ENCODE results near the gene LAMC2. TPM values are rescaled to one million over a fixed set of nuclear protein-coding genes. Genes with fewer than 3 reads are reported as not detected.

LAMC2 gene
- total and polyA plus RNA-seq, 2 donors, result 2.5 to 4.3 TPM

DNA sequence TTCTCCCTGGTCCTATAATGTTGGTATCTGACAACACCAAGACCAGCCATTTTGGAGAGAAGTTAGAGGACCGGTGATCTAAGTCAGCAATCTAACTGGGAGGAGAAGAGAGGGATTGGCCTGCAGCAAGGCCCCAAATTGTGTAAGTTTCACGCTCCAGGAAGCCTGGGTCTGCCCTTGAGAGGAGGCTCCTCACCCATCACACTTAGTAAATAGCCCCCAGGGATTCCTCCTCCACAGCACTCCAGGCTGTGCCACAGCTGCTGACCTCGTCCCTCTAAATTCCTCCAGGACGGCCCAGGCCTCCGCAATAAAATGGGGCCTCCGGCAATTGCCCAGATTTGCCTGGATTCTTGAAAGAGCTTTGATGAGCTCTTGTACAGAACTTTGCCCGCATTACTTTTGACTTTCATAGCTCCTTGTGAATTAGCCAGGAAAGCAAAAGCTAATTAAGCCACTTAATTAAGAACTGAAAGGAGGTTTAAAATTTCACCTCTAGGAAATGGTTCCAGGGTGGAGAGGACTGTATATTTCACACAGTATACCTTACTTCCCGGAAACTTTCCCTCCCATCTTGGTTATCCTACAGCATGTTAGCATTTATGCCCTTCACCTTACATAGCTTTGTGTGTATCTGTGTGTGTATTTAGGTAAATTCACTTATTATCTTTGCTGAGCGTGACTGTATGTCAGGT is 90.5 kb downstream of the LAMC2 start:
- no peak for DNase-seq (ENCODE audit: extremely low spot score)
- no peaks in the 10 kb centered on the region for H3K36me3 ChIP-seq (ENCODE audit: insufficient read depth)
- 87% methylated on average over 9 of the region's 9 CpGs for WGBS
- H3K4me3 ChIP-seq (ENCODE audit: low read depth, low read length), result no peak overlapping the region
- H3K27ac ChIP-seq (ENCODE audit: low read depth), result no peak overlapping the region
- no peaks in the 10 kb centered on the region for H3K4me1 ChIP-seq (ENCODE audit: insufficient read depth)

DNA sequence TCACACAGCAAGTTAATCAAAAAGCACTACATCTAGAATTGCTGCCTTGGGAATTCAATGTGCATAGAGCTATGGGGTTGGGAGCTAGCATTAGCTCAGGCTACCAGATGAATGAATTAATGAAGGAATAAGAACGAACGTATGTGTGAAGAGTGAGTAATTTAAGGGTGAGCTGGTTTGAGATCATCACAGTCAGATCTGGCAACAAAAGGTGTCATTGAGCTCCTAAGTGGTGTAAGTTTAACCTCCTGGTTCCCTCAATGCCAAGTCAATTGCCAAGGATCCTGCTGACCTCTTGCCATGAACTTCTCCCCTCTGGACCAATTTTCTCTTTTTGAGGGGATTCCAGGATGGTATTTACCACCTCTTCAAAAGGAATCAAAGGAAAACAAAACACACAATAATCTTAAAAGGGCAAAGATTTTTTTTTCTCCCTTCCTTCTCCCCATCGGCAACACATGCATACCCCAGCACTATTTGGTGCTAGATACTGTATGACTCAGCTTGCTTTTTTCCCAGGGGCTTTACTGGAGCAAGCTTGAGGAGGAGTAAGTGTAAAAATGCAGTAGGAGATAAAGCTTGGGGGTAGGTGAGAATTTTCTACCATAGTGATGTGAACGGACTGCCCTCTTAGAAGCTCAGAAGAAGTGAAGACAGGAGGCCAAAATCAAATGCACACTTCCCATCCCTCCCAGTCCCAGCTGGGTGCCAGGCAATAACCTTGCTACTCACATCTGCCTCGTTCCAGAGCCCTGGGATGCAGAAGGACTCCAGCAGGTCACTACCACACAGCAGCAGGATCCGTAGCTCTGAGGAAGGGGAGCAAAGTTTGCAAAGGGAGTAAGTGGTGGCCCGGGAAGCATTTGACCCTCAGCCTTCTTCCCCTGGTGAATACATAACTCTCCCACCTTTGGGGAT is 92.0 kb downstream of the LAMC2 start:
- H3K27ac ChIP-seq (ENCODE audit: low read depth), result no peak overlapping the region
- no peaks in the 10 kb centered on the region for H3K36me3 ChIP-seq (ENCODE audit: insufficient read depth)
- no peak for DNase-seq (ENCODE audit: extremely low spot score)
- H3K4me3 ChIP-seq (ENCODE audit: low read depth, low read length), result no peak overlapping the region
- WGBS, result 81% methylated on average over 7 of the region's 7 CpGs
- no peaks in the 10 kb centered on the region for H3K4me1 ChIP-seq (ENCODE audit: insufficient read depth)

DNA sequence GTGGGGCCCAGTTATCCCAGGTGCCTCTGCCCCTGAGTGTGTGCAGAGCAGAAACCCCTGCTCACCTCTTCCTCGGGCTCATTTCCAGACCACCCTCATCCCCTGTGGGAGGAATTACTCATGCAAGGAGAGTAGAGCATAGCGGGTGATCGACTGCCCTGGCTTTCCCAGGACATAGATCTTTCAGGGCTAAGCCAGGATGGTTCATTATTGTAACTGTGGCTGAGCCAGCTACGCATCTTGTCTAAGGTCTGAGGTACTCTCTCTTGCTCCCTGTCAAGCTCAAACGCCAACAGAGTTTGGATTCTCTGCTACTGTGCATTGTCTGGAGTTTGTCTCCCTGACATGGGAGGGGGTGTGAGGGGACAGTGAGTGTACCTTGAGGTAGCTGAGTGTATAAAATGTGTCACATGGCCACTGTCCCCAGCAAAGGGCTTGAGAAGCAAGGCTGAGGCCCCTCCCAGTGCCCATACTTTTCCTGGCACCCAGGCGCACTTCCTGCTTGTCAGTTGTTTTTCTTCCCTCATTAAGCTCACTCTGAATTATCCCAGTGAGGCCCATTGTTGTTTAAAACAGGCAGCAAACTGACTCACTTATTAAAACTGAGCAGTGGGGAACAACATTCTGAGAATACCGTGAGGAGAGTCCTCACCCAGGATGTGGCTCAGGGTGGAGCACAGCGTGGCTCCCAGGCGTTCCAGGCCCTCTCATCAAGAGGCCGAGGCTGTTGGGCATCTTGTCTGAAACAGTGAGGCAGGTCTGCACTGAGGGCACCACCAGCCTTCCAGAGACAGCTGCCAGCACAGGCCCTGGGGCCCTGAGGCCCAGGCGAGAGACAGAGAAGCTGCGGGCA is 92.9 kb downstream of the LAMC2 start:
- H3K4me3 ChIP-seq (ENCODE audit: low read depth, low read length), result no peak overlapping the region
- no peak overlapping the region for H3K27ac ChIP-seq (ENCODE audit: low read depth)
- 78% methylated on average over 12 of the region's 12 CpGs for WGBS
- H3K36me3 ChIP-seq (ENCODE audit: insufficient read depth), result no peaks in the 10 kb centered on the region
- DNase-seq (ENCODE audit: extremely low spot score), result no peak
- H3K4me1 ChIP-seq (ENCODE audit: insufficient read depth), result no peaks in the 10 kb centered on the region

DNA sequence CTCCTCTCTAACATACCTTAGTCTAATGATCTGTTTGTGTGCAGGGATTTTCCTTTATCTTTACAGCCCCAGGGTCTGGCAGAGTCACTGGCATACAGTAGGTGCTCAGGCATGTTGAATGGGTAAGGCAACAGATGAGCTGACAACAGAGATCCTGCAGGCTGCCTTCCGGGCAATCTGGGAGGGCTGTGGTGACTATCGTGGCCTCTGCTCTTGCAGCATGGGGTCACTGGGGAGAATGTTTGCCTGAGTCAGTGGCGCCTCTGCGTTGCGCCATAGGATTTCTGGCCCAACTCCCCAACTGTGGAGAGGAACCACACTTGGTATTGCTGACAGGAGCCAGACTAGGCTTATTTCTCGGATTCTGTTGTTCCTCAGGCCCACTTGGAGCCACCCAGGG is 93.8 kb downstream of the LAMC2 start:
- Histone ChIP-seq H3K4me1 (ENCODE audit: insufficient read depth) (no peaks in the 10 kb centered on the region), H3K4me3 (ENCODE audit: low read depth, low read length) (no peak overlapping the region), H3K27ac (ENCODE audit: low read depth) (no peak overlapping the region), H3K36me3 (ENCODE audit: insufficient read depth) (no peaks in the 10 kb centered on the region)
- WGBS, result 88% methylated on average over 6 of the region's 6 CpGs
- no peak for DNase-seq (ENCODE audit: extremely low spot score)

DNA sequence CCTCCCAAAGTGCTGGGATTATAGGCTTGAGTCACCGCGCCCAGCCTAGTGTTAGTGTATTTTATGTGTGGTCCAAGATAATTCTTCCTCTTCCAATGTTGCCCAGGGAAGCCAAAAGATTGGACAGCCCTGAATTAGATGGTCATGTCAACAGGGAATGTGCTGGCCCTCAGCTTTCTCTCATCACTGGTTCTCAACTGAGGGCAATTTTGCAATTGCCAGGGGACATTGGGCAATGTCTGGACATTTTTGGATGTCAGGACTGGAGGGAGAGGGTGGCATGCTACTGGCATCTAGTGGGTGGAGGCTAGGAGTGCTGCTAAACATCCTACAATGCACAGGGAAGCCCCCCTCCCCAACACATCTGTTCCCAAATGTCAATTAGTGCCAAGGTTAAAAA is 95.0 kb downstream of the LAMC2 start:
- H3K4me1 ChIP-seq (ENCODE audit: insufficient read depth), result no peaks in the 10 kb centered on the region
- H3K36me3 ChIP-seq (ENCODE audit: insufficient read depth), result no peaks in the 10 kb centered on the region
- DNase-seq (ENCODE audit: extremely low spot score), result no peak
- WGBS, result 95% methylated on average over 2 of the region's 2 CpGs
- H3K4me3 ChIP-seq (ENCODE audit: low read depth, low read length), result no peak overlapping the region
- no peak overlapping the region for H3K27ac ChIP-seq (ENCODE audit: low read depth)

DNA sequence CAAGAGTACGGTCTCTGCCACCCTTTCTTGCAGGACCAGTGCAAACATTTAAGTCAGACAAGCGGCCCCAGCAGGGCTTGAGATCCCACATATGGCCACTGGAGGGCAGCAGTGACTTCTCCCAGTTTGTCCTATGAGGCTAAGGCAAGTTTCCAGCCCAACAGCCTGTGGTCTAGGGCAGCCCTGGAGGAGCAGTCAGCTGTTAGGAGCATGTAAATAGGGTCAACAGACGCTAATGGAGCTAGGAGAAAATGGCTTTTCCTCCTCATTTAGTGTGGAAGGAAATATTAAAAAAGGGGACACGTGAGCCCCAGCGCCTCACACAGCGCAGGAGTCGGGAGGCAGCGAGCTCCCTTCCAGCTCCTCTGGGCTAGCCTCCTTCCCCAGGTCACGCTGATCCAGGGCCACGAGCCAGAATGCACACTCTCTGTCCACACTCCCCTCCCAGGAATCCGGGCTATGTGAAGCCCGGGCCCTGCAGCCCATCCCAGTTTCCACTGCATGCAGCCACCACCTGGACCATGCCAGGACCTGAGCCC is 95.6 kb downstream of the LAMC2 start:
- Histone ChIP-seq H3K4me3 (ENCODE audit: low read depth, low read length) (no peak overlapping the region), H3K4me1 (ENCODE audit: insufficient read depth) (no peaks in the 10 kb centered on the region), H3K36me3 (ENCODE audit: insufficient read depth) (no peaks in the 10 kb centered on the region), H3K27ac (ENCODE audit: low read depth) (peak overlapping the region; percentile 33)
- DNase-seq (ENCODE audit: extremely low spot score), result peak; percentile 87
- 22% methylated on average over 12 of the region's 12 CpGs for WGBS

DNA sequence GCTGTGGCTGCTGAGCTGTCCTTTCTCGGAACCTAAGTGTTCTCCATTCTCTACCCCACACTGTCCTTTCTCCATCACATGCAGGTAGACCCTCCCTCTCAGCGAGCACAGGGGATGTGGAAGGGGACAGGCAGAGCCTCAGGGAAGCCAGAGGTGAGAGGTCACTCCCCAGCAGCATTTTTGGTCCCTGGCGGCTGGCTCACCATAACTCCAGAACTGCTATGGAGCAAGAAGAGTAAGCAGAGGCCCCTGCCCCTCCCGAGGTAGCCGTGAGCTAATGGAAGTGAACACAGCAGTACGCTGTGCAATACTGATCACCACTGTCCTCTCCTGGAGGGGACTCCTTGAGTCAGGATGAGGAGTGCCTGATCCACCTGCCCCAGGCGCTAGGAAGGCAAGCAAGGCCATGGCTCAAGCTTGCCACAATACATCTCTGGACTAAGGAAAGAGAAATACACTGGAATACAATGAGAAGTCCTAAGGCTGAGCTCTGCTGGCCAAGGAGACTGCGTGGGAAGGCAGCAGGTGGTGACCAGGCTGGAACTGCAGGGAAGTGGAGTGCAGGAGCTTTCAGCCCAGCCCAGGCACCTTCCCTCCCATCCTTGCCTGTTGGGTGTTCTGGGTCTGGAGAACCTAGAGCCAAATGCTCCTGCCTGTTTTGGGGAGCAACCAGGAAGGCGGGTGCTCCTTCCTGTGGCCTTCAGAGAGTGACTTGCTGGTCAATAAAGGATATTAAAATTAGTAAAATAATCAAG is 96.2 kb downstream of the LAMC2 start:
- H3K4me3 ChIP-seq (ENCODE audit: low read depth, low read length), result no peak overlapping the region
- WGBS, result 79% methylated on average over 9 of the region's 9 CpGs
- no peaks in the 10 kb centered on the region for H3K4me1 ChIP-seq (ENCODE audit: insufficient read depth)
- H3K27ac ChIP-seq (ENCODE audit: low read depth), result no peak overlapping the region
- no peak for DNase-seq (ENCODE audit: extremely low spot score)
- no peaks in the 10 kb centered on the region for H3K36me3 ChIP-seq (ENCODE audit: insufficient read depth)

DNA sequence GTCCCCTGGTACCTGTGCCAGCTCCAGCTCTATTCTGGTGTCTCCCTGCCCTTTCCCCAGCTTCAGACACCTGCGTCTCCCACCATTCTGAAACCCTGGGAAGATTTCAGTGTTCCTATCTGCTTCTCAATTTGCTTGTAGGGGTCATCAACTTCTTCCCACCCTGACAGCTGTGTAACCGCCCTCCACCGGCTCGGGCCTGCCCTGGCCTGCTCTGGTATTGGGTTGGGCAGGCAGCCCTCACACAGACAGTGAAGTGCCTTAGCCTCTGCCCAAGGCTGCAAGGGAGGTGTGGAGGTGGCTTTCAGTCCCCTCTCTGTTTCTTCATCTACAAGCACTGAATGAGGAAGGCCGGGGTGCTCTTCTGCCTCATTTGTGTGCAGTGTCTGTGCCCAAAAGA is 97.2 kb downstream of the LAMC2 start:
- no peak overlapping the region for H3K27ac ChIP-seq (ENCODE audit: low read depth)
- H3K4me1 ChIP-seq (ENCODE audit: insufficient read depth), result no peaks in the 10 kb centered on the region
- H3K36me3 ChIP-seq (ENCODE audit: insufficient read depth), result no peaks in the 10 kb centered on the region
- no peak overlapping the region for H3K4me3 ChIP-seq (ENCODE audit: low read depth, low read length)
- DNase-seq (ENCODE audit: extremely low spot score), result no peak
- 76% methylated on average over 5 of the region's 5 CpGs for WGBS

DNA sequence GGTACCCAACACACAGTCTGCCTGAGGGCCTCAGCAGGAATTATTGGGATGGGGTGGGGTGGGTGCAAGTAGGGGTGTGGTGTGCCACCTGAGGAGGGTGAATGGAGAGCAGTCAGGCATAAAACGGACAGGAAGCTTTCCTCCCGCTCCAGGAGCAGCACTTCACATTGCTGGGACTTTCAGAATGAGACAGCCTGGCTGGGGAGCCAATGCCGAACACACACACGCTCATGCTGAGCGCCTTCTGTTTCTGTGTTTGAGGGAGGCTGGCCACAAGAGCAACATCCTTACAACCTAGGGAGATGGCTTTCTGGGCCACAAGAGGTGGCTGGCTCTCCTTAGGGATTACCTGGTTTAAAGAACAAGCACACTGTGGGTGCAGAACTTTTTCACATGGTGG is 98.0 kb downstream of the LAMC2 start:
- WGBS, result 92% methylated on average over 5 of the region's 5 CpGs
- H3K27ac ChIP-seq (ENCODE audit: low read depth), result no peak overlapping the region
- H3K4me1 ChIP-seq (ENCODE audit: insufficient read depth), result no peaks in the 10 kb centered on the region
- no peak overlapping the region for H3K4me3 ChIP-seq (ENCODE audit: low read depth, low read length)
- no peaks in the 10 kb centered on the region for H3K36me3 ChIP-seq (ENCODE audit: insufficient read depth)
- DNase-seq (ENCODE audit: extremely low spot score), result no peak

DNA sequence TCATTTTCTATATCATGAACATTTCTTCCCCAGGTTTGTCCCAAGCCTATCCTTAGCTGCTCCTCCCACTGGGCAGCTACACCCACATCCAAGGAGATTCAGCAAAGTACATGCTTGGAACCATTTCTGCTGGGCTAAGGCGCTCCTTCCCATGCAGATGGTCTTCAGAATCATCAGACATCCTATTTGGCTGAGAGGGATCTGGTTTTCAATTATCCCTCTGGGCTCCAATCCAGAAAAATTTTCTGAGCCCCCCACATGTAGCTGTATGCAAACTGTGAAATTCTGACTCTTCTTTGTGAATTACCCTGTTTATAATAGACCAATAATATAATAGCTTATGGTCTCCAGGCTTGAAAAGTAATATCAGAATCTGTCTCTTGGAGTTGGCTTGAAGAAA is 99.2 kb downstream of the LAMC2 start:
- Histone ChIP-seq H3K27ac (ENCODE audit: low read depth) (no peak overlapping the region), H3K36me3 (ENCODE audit: insufficient read depth) (no peaks in the 10 kb centered on the region), H3K4me1 (ENCODE audit: insufficient read depth) (no peaks in the 10 kb centered on the region), H3K4me3 (ENCODE audit: low read depth, low read length) (no peak overlapping the region)
- DNase-seq (ENCODE audit: extremely low spot score), result no peak
- 89% methylated on average over 1 of the region's 1 CpG for WGBS

DNA sequence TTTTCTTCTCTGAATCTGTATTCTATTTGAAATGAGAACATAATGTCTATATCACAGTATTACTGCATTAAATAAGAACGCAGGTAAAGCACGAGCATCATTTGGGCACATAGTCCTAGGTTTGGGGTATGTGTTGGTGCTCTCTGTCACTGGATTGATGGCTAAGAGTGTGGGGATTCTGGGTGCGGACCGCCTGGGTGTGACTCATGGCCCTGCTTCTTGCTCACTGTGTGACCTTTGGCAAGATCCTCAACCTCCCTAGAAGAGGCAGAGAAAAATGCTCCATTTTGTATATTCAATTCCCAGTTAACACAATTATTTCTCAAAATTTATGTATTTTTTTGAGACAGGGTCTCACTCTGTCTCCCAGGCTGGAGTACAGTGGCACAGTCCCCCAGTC is 99.7 kb downstream of the LAMC2 start:
- H3K4me3 ChIP-seq (ENCODE audit: low read depth, low read length), result no peak overlapping the region
- no peak overlapping the region for H3K27ac ChIP-seq (ENCODE audit: low read depth)
- 90% methylated on average over 4 of the region's 4 CpGs for WGBS
- no peaks in the 10 kb centered on the region for H3K4me1 ChIP-seq (ENCODE audit: insufficient read depth)
- H3K36me3 ChIP-seq (ENCODE audit: insufficient read depth), result no peaks in the 10 kb centered on the region
- DNase-seq (ENCODE audit: extremely low spot score), result no peak

DNA sequence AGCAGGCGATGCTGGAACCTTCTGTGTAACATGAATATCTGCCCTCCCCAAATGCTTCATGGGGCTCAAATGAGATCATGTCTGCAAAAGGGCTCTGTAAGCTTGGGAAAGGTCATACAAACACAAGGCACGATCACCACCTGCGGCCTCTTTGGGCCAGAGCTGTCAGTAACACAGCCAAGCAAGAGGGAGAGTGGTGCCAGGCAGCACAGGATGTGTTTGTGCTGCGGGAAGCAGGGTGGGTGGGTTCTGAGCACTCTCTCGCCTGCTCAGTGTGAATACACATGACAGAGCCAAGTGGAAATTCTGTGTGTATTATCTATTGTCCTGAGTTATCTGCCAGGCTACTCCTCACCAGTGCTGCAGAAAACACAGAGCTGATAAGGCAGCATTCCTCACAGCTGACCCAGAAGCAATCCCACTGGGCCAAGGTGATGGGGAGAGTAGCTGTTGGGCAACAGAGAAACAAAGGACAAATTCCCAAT is 101.2 kb downstream of the LAMC2 start:
- 38% methylated on average over 5 of the region's 5 CpGs for WGBS
- Histone ChIP-seq H3K4me1 (ENCODE audit: insufficient read depth) (peaks cover 1% of the 10 kb centered on the region), H3K27ac (ENCODE audit: low read depth) (no peak overlapping the region), H3K4me3 (ENCODE audit: low read depth, low read length) (no peak overlapping the region), H3K36me3 (ENCODE audit: insufficient read depth) (no peaks in the 10 kb centered on the region)
- no peak for DNase-seq (ENCODE audit: extremely low spot score)

DNA sequence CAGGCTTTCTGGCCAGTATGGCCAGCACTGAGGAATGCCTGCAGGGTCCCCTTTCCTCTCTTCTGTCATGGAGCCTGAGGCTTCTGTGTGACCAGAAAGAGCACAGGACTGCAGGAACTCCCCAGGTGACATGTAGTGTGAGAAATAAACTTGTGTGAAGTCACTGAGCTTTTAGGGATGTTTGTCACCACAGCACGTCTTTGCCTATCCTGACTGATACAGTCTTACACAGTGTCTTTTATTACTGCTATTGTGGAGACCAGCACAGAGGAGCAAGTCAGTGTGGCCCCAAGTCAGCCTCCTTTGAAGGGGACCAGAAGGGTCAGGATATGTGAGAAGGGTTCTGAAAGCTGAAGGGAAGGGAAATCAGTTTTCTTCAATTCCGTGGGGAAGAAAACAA is 102.5 kb downstream of the LAMC2 start:
- WGBS, result 93% methylated on average over 2 of the region's 2 CpGs
- Histone ChIP-seq H3K4me1 (ENCODE audit: insufficient read depth) (peaks cover 1% of the 10 kb centered on the region), H3K36me3 (ENCODE audit: insufficient read depth) (no peaks in the 10 kb centered on the region), H3K4me3 (ENCODE audit: low read depth, low read length) (no peak overlapping the region), H3K27ac (ENCODE audit: low read depth) (no peak overlapping the region)
- DNase-seq (ENCODE audit: extremely low spot score), result no peak
